Osteoblast (primary cell): Measurements from ENCODE around the gene MMP11. TPM values are rescaled to one million over a fixed set of nuclear protein-coding genes. Genes with fewer than 3 reads are reported as not detected.

Experiments used
- DNase-seq: peaks from one replicate; pipeline ENCODE4 v3.0.0; 2011; ENCODE audit warnings: low spot score, mixed read lengths; ENCODE audit not compliant: insufficient read length; ENCODE audit errors: missing footprints
- H2AFZ ChIP-seq: 2 replicates; pipeline ENCODE4 v1.6.0; 2011; ENCODE audit warnings: mild to moderate bottlenecking, low read length
- H3K27ac ChIP-seq: 2 replicates; pipeline ENCODE4 v1.5.1; 2011; ENCODE audit warnings: mild to moderate bottlenecking, low read depth, low read length, moderate library complexity
- H3K27me3 ChIP-seq: 2 replicates; pipeline ENCODE4 v1.6.0; 2012; ENCODE audit warnings: mild to moderate bottlenecking, control low read depth, inconsistent platforms, low read length, moderate library complexity; ENCODE audit not compliant: insufficient read depth
- H3K36me3 ChIP-seq: 2 replicates; pipeline ENCODE4 v1.5.1; 2011; ENCODE audit warnings: mild to moderate bottlenecking, low read length, control low read depth, moderate library complexity; ENCODE audit not compliant: insufficient read depth
- H3K4me1 ChIP-seq: 2 replicates; pipeline ENCODE4 v1.5.1; 2011; ENCODE audit warnings: mild to moderate bottlenecking, low read length, control low read depth, moderate library complexity; ENCODE audit not compliant: insufficient read depth
- H3K4me2 ChIP-seq: 2 replicates; pipeline ENCODE4 v1.6.0; 2011; ENCODE audit warnings: mild to moderate bottlenecking, low read length; ENCODE audit not compliant: insufficient read depth
- H3K4me3 ChIP-seq: fragments of 200-600 bp; sonication (generic); 3 replicates; pipeline ENCODE4 v1.5.1; 2012; ENCODE audit warnings: mild to moderate bottlenecking, low read length, inconsistent platforms; ENCODE audit not compliant: insufficient read depth
- H3K79me2 ChIP-seq: 2 replicates; pipeline ENCODE4 v1.6.0; 2012; ENCODE audit warnings: mild to moderate bottlenecking, low read length, control low read depth, inconsistent platforms; ENCODE audit not compliant: insufficient read depth
- H3K9me3 ChIP-seq: 2 replicates; pipeline ENCODE4 v1.5.1; 2011; ENCODE audit warnings: low read depth, low read length, control low read depth
- H4K20me1 ChIP-seq: 2 replicates; pipeline ENCODE4 v1.6.0; 2012; ENCODE audit warnings: mild to moderate bottlenecking, low read length, control low read depth; ENCODE audit not compliant: insufficient read depth
- CTCF ChIP-seq: IDR thresholded peaks from 2 replicates; pipeline ENCODE4 v1.5.1; 2011; ENCODE audit warnings: mild to moderate bottlenecking, low read depth, low read length, moderate library complexity; ENCODE audit errors: extremely low read depth
- total RNA-seq: library from RNA; depleted of rRNA; stranded (reverse); fragments of >200 nt; gene quantifications from 2 replicates; pipeline ENCODE4 v1.2.3, GENCODE V29; 2012

Gene MMP11
- total RNA-seq, 1 donor = 23.5 TPM

- no peak for DNase-seq
- Histone ChIP-seq H3K27ac (no peak overlapping the region), H3K9me3 (no peaks in the 10 kb centered on the region), H3K4me1 (no peaks in the 10 kb centered on the region), H2AFZ (no peak overlapping the region), H3K27me3 (no peaks in the 10 kb centered on the region), H3K4me2 (no peak overlapping the region), H3K4me3 (no peak overlapping the region), H3K79me2 (peaks cover 3% of the 10 kb centered on the region), H3K36me3 (peaks cover 70% of the 10 kb centered on the region), H4K20me1 (peaks cover 13% of the 10 kb centered on the region)
- TF ChIP-seq CTCF = no peak
These were observed 27.9 kb downstream of the MMP11 start for GRCh38 chr22:23800297-23801237.

GRCh38 chr22:23801238-23801821 lies 28.7 kb downstream of the MMP11 start:
- Histone ChIP-seq H3K4me2 (no peak overlapping the region), H3K9me3 (no peaks in the 10 kb centered on the region), H2AFZ (no peak overlapping the region), H3K4me1 (no peaks in the 10 kb centered on the region), H4K20me1 (peaks cover 11% of the 10 kb centered on the region), H3K27me3 (no peaks in the 10 kb centered on the region), H3K4me3 (no peak overlapping the region), H3K36me3 (peaks cover 70% of the 10 kb centered on the region), H3K79me2 (peaks cover 3% of the 10 kb centered on the region), H3K27ac (no peak overlapping the region)
- peak; percentile 58 for DNase-seq
- no peak for TF ChIP-seq CTCF

GRCh38 chr22:23801886-23802377 lies 29.3 kb downstream of the MMP11 start:
- Histone ChIP-seq H3K79me2 (peaks cover 3% of the 10 kb centered on the region), H3K4me2 (no peak overlapping the region), H3K9me3 (no peaks in the 10 kb centered on the region), H4K20me1 (peaks cover 9% of the 10 kb centered on the region), H3K36me3 (peaks cover 73% of the 10 kb centered on the region), H3K4me3 (no peak overlapping the region), H3K27me3 (no peaks in the 10 kb centered on the region), H3K27ac (no peak overlapping the region), H2AFZ (no peak overlapping the region), H3K4me1 (no peaks in the 10 kb centered on the region)
- no peak for TF ChIP-seq CTCF
- no peak for DNase-seq
